ENCODE results near the gene KLHDC4. TPM values are rescaled to one million over a fixed set of nuclear protein-coding genes. Genes with fewer than 3 reads are reported as not detected.

The KLHDC4 gene
- polyA plus RNA-seq, 1 of the 3 experiments (the other 2 are of a cell fraction): 51.2 TPM

DNA sequence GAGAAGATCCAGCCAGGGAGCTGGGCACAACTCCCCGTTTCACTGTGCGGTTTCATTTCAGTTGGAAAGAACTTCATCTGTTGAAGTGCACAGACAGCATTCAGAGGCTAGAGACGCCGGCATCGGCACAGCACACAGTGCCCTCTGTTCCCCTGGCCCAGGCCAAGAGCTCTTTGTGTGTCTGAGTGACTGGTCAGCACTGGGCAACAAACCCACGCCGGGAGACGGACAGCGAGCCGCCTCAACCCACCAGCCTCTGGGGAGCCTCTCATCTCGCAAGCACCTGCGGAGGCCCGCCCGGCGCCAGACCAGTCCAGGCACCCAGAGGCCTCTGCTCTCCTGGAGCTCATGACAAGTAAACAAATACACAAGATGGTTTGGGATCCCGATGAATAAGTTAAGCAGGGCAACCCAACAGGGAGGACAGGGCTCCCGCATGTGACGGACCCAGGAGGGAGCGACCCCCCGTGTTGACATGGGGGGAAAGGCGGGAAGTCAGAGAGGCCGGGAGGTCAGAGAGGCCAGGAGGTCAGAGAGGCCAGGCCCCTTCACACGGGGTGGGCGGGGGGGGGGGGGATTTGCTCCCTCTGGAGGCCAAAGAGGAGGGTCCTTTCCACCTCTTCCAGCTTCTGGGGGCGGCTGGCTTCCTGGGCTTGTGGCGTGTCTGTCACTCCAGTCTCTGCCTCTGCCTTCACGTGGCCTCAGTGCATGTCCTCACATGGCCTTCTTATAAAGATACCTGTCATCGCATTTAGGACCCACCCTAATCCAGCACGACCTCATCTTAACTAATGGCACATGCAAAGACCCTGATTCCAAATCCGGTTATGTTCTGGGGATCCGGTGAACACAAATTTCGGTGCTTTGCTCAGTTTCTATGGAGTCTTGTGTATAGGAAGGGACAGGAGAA is 25.8 kb upstream of the KLHDC4 start (continued):
- TF ChIP-seq, protein P1, sequence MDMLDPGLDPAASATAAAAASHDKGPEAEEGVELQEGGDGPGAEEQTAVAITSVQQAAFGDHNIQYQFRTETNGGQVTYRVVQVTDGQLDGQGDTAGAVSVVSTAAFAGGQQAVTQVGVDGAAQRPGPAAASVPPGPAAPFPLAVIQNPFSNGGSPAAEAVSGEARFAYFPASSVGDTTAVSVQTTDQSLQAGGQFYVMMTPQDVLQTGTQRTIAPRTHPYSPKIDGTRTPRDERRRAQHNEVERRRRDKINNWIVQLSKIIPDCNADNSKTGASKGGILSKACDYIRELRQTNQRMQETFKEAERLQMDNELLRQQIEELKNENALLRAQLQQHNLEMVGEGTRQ (IDR thresholded peaks at IDR 0.05; ENCODE audit: borderline replicate concordance, low read depth, low read length): no peak
- TF ChIP-seq MEF2A (IDR thresholded peaks at IDR 0.05; ENCODE audit: borderline replicate concordance, low read depth): no peak

DNA sequence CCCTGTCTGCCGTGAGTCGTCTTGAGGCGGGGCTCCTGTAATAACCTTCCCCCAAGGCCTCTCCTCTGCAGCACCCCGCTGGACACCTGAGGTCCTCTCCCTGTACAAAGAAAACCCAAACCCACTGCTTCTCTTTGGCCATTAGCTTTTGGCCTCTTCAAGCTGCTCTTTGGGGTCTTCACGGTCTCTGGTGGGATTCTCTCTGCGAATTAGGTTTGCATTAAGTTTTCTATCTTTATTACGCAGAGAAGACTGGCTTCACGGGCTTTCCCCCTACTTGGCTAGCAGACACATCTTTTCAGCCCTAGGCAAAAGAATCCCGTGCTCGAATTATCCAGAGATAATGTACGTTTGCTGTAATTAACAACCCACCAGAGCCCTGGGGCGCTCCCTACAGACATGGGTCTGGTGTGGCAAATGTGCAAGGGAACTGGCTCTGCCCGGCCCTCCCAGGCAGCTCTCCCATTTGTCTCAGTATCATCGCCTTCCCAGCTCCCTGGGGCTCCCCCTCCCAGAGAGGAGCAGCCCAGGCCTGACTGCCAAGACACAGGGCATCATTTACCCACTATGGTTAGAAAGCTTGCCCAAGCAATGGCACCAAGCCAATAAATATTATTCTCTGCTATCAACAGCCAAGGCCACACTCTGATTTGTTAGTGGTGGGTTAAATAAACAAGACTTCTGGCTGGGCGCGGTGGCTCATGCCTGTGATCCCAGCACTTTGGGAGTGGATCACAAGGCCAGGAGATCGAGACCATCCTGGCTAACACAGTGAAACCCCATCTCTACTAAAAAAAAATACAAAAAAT is 24.7 kb upstream of the KLHDC4 start:
- peak; percentile 70 for DNase-seq
- TF ChIP-seq FOXJ3 (CRISPR knock-in tag; IDR thresholded peaks at IDR 0.05): no peak
- no peak for TF ChIP-seq CHD2 (IDR thresholded peaks at IDR 0.05; ENCODE audit: low read length, partially characterized antibody)
- TF ChIP-seq JUND (IDR thresholded peaks at IDR 0.05): no peak
- TF ChIP-seq RFX5 (IDR thresholded peaks at IDR 0.05; ENCODE audit: low read length): no peak
- no peak for TF ChIP-seq SIN3A (IDR thresholded peaks at IDR 0.05; ENCODE audit: borderline replicate concordance, low read depth, low read length)
- TF ChIP-seq, protein P2, sequence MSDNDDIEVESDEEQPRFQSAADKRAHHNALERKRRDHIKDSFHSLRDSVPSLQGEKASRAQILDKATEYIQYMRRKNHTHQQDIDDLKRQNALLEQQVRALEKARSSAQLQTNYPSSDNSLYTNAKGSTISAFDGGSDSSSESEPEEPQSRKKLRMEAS (IDR thresholded peaks at IDR 0.05; ENCODE audit: low read depth): no peak
- TF ChIP-seq RAD21 (IDR thresholded peaks at IDR 0.05; ENCODE audit: low read length): no peak
- H4K20me1 ChIP-seq (ENCODE audit: insufficient read depth): no peaks in the 10 kb centered on the region
- no peak overlapping the region for H3K9ac ChIP-seq
- H3K4me2 ChIP-seq: no peak overlapping the region
- CTCF ChIA-PET: interaction anchor here (1.1 to 4.6 kb wide), 5 partner anchors 11 to 81 kb away, joined by 3 to 48 read pairs (median 17); no protein-coding TSS in a partner anchor
- H3K4me3 ChIP-seq (ENCODE audit: low read depth in 2 of 2, low read length in 1 of 2): no peak overlapping the region
- H3K79me2 ChIP-seq (ENCODE audit: insufficient read depth): no peaks in the 10 kb centered on the region
- no peak overlapping the region for H2AFZ ChIP-seq (ENCODE audit: low read depth)
- H3K9me2 ChIP-seq: no peaks in the 10 kb centered on the region
- no peaks in the 10 kb centered on the region for H3F3A ChIP-seq (replicated peaks; ENCODE audit: insufficient read depth)
- WGBS (ENCODE audit: low lambda C conversion rate): 55% methylated on average over 17 of the region's 17 CpGs
- H3K36me3 ChIP-seq (replicated peaks in 1 of 2; ENCODE audit: control insufficient read depth in 1 of 2, insufficient read depth in 2 of 2, low read length in 1 of 2): no peaks in the 10 kb centered on the region
- POLR2A ChIA-PET: interaction anchor here (2.9 kb wide), 1 partner anchor 16 kb away, joined by 11 read pairs; no protein-coding TSS in a partner anchor
- peaks cover 0 to 2% of the 10 kb centered on the region in 2 experiments; a peak in 1 of 4 replicates for H3K4me1 ChIP-seq (ENCODE audit: control insufficient read depth in 1 of 2, insufficient read depth in 2 of 2, low read depth in 1 of 2, low read length in 1 of 2)
- H3K27me3 ChIP-seq (ENCODE audit: insufficient read depth): no peaks in the 10 kb centered on the region
- no peaks in the 10 kb centered on the region for H3K9me3 ChIP-seq
- no peak overlapping the region for H3K27ac ChIP-seq (ENCODE audit: low read depth in 2 of 2, low read length in 1 of 2)

Data from SK-N-SH (cell line).